HL-60 (cell line): ENCODE measurements around the gene GNPTG.

Source experiments
- CTCF ChIP-seq: IDR thresholded peaks from one replicate; pipeline ENCODE4 v1.5.1; 2011; ENCODE audit warnings: low read length, control low read depth, inconsistent platforms; ENCODE audit not compliant: insufficient read depth
- POLR2AphosphoS5 ChIP-seq: IDR thresholded peaks from 2 replicates; pipeline ENCODE4 v1.6.1; 2012; ENCODE audit warnings: low read depth

GRCh38 chr16:1322407-1322806 lies 29.3 kb upstream of the GNPTG start:
- no peak for TF ChIP-seq CTCF
- no peak for TF ChIP-seq POLR2AphosphoS5
